B cell (primary cell): Measurements from ENCODE around the gene FURIN. TPM values are rescaled to one million over a fixed set of nuclear protein-coding genes. Genes with fewer than 3 reads are reported as not detected.

Experiments used
- ATAC-seq: fragments of 200-7000 bp; cut with Tn5 transposase; one replicate; pipeline ENCODE4 v1.10.0; 2021; ENCODE audit warnings: low read depth, mild to moderate bottlenecking, moderate number of reproducible peaks, moderate library complexity
- CTCF ChIA-PET: fragments of 350-600 bp; sonication (Branson Sonifier 250); formaldehyde crosslinking; loops from one replicate; lab custom pipeline; 2021; ENCODE audit warnings: antibody characterized with exemption, inconsistent platforms; lab: Charles Lee
- POLR2A ChIA-PET: fragments of 350-600 bp; sonication (Branson Sonifier 250); formaldehyde crosslinking; loops from one replicate; lab custom pipeline; 2021; ENCODE audit warnings: antibody characterized with exemption; lab: Charles Lee
- DNase-seq: peaks from one replicate; pipeline ENCODE4 v3.0.0; 2013
- H2AFZ ChIP-seq: 2 replicates; pipeline ENCODE4 v1.6.1; 2012; ENCODE audit warnings: mild to moderate bottlenecking, low read depth, low read length; ENCODE audit not compliant: insufficient read depth, poor library complexity, severe bottlenecking
- H3K27ac ChIP-seq, 2 donors: 1 replicate in 1 of 2; 2 replicates in 1 of 2; pipeline ENCODE4 v1.5.1; 2012 to 2013; ENCODE audit warnings: low read length in 2 of 2, mild to moderate bottlenecking in 2 of 2, moderate library complexity in 1 of 2
- H3K27me3 ChIP-seq, 4 experiments: fragments of 200-600 bp in 1 of 4; sonication (generic) in 1 of 4; replicated peaks in 1 of 4; 1 replicate in 2 of 4; 2 replicates in 2 of 4; pipeline versions ENCODE4 v1.6.1 to v1.7.0; 2013 to 2016; ENCODE audit warnings: low read length in 3 of 4, mild to moderate bottlenecking in 2 of 4, mixed read lengths in 1 of 4, moderate library complexity in 1 of 4; ENCODE audit not compliant: insufficient read depth in 4 of 4, control insufficient read depth in 3 of 4; ENCODE audit errors: control extremely low read depth in 1 of 4
- H3K36me3 ChIP-seq, 2 experiments: replicated peaks in 1 of 2; 1 replicate in 1 of 2; 2 replicates in 1 of 2; pipeline versions ENCODE4 v1.6.1 to v1.7.1; 2013; ENCODE audit warnings: low read length in 1 of 2; ENCODE audit not compliant: insufficient read depth in 2 of 2, control insufficient read depth in 1 of 2; ENCODE audit errors: control extremely low read depth in 1 of 2, extremely low read depth in 1 of 2
- H3K4me1 ChIP-seq, 2 donors: fragments of 200-600 bp in 1 of 2; sonication (generic) in 1 of 2; 1 replicate in 1 of 2; 2 replicates in 1 of 2; pipeline versions ENCODE4 v1.5.1 to v1.6.1; 2013 to 2017; ENCODE audit warnings: low read length in 2 of 2; ENCODE audit not compliant: control insufficient read depth in 2 of 2, insufficient read depth in 2 of 2
- H3K4me2 ChIP-seq: replicated peaks from 2 replicates; pipeline ENCODE3; 2012; ENCODE audit warnings: mild to moderate bottlenecking, low read depth, low read length; ENCODE audit not compliant: poor library complexity, severe bottlenecking
- H3K4me3 ChIP-seq, 5 experiments: fragments of 200-600 bp in 1 of 5; sonication (generic) in 1 of 5; 1 replicate in 3 of 5; 2 replicates in 2 of 5; pipeline versions ENCODE4 v1.5.1 to v1.7.0; 2011 to 2016; ENCODE audit warnings: low read length in 4 of 5, mild to moderate bottlenecking in 4 of 5, low read depth in 2 of 5, control low read depth in 1 of 5, moderate library complexity in 1 of 5; ENCODE audit not compliant: insufficient read depth in 1 of 5; ENCODE audit errors: control extremely low read depth in 1 of 5, extremely low read depth in 1 of 5
- H3K79me2 ChIP-seq: fragments of 200-600 bp; sonication (generic); one replicate; pipeline ENCODE4 v1.6.0; 2016; ENCODE audit warnings: low read length; ENCODE audit not compliant: control insufficient read depth, insufficient read depth
- H3K9ac ChIP-seq: fragments of 200-600 bp; sonication (generic); 2 replicates; pipeline ENCODE4 v1.6.1; 2017; ENCODE audit warnings: mild to moderate bottlenecking, low read length, moderate library complexity
- H3K9me3 ChIP-seq, 3 donors: one replicate each; pipeline versions ENCODE4 v1.6.1 to v1.7.1; 2013; ENCODE audit warnings: low read length in 2 of 3; ENCODE audit not compliant: control insufficient read depth in 2 of 3, insufficient read depth in 1 of 3; ENCODE audit errors: control extremely low read depth in 1 of 3
- H4K20me1 ChIP-seq: 2 replicates; pipeline ENCODE4 v1.6.0; 2012; ENCODE audit warnings: mild to moderate bottlenecking, low read length; ENCODE audit not compliant: insufficient read depth, control insufficient read depth, poor library complexity, severe bottlenecking
- H3K27ac Mint-ChIP-seq: one replicate; pipeline ENCODE4 v1.8.0; 2021; ENCODE audit warnings: mixed read lengths
- H3K27me3 Mint-ChIP-seq: one replicate; pipeline ENCODE4 v1.8.0; 2021; ENCODE audit warnings: mixed read lengths
- H3K4me1 Mint-ChIP-seq: one replicate; pipeline ENCODE4 v1.8.0; 2021; ENCODE audit warnings: mixed read lengths
- H3K4me3 Mint-ChIP-seq: one replicate; pipeline ENCODE4 v1.8.0; 2021; ENCODE audit warnings: mixed read lengths
- H3K9me3 Mint-ChIP-seq: one replicate; pipeline ENCODE4 v1.8.0; 2022; ENCODE audit warnings: mixed read lengths; ENCODE audit not compliant: insufficient read depth
- EZH2 ChIP-seq: IDR thresholded peaks from 2 replicates; pipeline ENCODE4 v1.6.1; 2012; ENCODE audit warnings: borderline replicate concordance, low read depth, mild to moderate bottlenecking, moderate library complexity, low read length; ENCODE audit not compliant: insufficient read depth, poor library complexity, severe bottlenecking
- WGBS: methylation state at CpG from one replicate; pipeline ENCODE4 v1.1.5; 2013; ENCODE audit warnings: missing lambda C conversion rate; ENCODE audit not compliant: insufficient coverage; 5-methylcytosine and 5-hydroxymethylcytosine counted together
- intact Hi-C: fragments of 100-400 bp; cut with micrococcal nuclease; formaldehyde crosslinking; loops from one replicate; pipeline ENCODE4 v1.10.0; 2022
- polyA plus RNA-seq: library from polyadenylated mRNA; depleted of rRNA; stranded (reverse); fragments of >200 nt; gene quantifications from 2 replicates; pipeline ENCODE4 v1.2.3, GENCODE V29; 2012
- total RNA-seq, 2 donors: library from RNA; stranded (reverse); fragments of 120-200 nt in 1 of 2; gene quantifications; 1 replicate in 1 of 2; 2 replicates in 1 of 2; pipeline versions ENCODE4 v1.2.3 to v1.2.4, GENCODE V29; 2013 to 2022
- TF ChIP-seq, protein P1 (sequence below): fragments of 200-600 bp; IDR thresholded peaks from one replicate; pipeline ENCODE4 v1.8.0; 2022; ENCODE audit warnings: antibody characterized with exemption, mild to moderate bottlenecking

The FURIN gene
- total and polyA plus RNA-seq, 2 donors (not counting 1 experiment from before 2014, with no cell fraction given), result 31.6 to 66.7 TPM

DNA sequence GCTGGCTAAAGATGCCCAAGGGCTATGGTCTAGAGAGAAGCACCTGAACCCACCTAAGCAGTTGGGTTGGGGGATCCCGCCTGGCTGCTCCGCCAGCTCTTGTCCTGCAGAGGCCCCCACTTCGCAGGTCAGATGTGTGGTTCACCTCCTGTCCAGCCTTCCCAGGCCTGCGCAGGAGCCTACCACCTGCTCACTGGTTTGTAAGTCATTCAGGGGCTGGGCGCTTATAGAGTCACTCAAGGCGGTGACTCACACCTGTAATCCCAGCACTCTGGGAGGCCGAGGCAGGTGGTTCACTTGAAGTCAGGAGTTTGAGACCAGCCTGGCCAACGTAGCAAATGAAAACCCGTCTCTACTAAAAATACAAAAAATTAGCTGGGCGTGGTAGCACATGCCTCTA, 3.9 kb upstream of the FURIN start:
- DNase-seq (no peak), ATAC-seq (no peak)
- Mint-ChIP-seq H3K4me3 (no peak overlapping the region), H3K4me1 (peaks cover 20% of the 10 kb centered on the region), H3K27me3 (no peaks in the 10 kb centered on the region), H3K27ac (no peak overlapping the region), H3K9me3 (no peaks in the 10 kb centered on the region)
- intact Hi-C loops, result no loop called here
- WGBS, result 97% methylated on average over 7 of the region's 10 CpGs
- H3K4me2 ChIP-seq, result no peak overlapping the region
- ChIA-PET CTCF (interaction anchor here (0.6 to 1.4 kb wide), 4 partner anchors 22 to 106 kb away, joined by 3 read pairs; no protein-coding TSS in a partner anchor), POLR2A (interaction anchor here (0.6 kb wide), 1 partner anchor 11 kb away, joined by 3 read pairs; no protein-coding TSS in a partner anchor)
- no peak overlapping the region for H2AFZ ChIP-seq
- no peaks in the 10 kb centered on the region for H3K9me3 ChIP-seq
- H3K79me2 ChIP-seq, result no peaks in the 10 kb centered on the region
- H3K4me3 ChIP-seq, result no peak overlapping the region
- H3K27ac ChIP-seq, result no peak overlapping the region
- H3K36me3 ChIP-seq, result no peaks in the 10 kb centered on the region
- peaks cover 5 to 16% of the 10 kb centered on the region in 2 donors for H3K4me1 ChIP-seq
- no peak overlapping the region for H3K9ac ChIP-seq
- H4K20me1 ChIP-seq, result no peaks in the 10 kb centered on the region
- no peaks in the 10 kb centered on the region for H3K27me3 ChIP-seq
- TF ChIP-seq EZH2, result no peak
- TF ChIP-seq, protein P1, sequence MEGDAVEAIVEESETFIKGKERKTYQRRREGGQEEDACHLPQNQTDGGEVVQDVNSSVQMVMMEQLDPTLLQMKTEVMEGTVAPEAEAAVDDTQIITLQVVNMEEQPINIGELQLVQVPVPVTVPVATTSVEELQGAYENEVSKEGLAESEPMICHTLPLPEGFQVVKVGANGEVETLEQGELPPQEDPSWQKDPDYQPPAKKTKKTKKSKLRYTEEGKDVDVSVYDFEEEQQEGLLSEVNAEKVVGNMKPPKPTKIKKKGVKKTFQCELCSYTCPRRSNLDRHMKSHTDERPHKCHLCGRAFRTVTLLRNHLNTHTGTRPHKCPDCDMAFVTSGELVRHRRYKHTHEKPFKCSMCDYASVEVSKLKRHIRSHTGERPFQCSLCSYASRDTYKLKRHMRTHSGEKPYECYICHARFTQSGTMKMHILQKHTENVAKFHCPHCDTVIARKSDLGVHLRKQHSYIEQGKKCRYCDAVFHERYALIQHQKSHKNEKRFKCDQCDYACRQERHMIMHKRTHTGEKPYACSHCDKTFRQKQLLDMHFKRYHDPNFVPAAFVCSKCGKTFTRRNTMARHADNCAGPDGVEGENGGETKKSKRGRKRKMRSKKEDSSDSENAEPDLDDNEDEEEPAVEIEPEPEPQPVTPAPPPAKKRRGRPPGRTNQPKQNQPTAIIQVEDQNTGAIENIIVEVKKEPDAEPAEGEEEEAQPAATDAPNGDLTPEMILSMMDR, result no peak

DNA sequence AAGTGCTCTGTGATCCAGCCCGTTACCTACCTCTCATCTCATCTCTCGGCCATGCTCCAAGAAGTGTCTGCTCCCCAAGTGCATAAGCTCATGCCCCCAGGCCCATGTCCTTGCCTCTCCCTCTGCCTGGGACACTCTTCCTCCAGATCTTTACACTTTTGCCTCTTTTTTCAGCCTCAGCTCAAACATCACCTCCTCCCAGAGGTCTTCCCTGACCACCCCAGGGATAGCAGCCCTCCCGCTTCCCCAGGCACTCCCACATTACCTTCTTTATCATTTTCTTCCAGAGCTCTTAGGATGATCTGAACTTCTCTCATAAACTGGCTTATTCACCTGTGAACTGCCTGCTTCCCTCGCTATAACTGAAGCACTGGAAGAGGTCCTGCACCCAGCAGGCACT, 2.7 kb upstream of the FURIN start:
- no peak overlapping the region for H3K27ac ChIP-seq
- ChIA-PET CTCF (interaction anchor here (1.0 kb wide), 1 partner anchor 21 kb away, joined by 3 read pairs; no protein-coding TSS in a partner anchor), POLR2A (interaction anchor here (0.5 kb wide), 1 partner anchor 29 kb away, joined by 4 read pairs; no protein-coding TSS in a partner anchor)
- H3K4me2 ChIP-seq, result no peak overlapping the region
- no peaks in the 10 kb centered on the region for H4K20me1 ChIP-seq
- intact Hi-C loops, result no loop called here
- DNase-seq, result no peak
- H2AFZ ChIP-seq, result no peak overlapping the region
- no peaks in the 10 kb centered on the region for H3K27me3 Mint-ChIP-seq
- no peak overlapping the region for H3K9ac ChIP-seq
- no peaks in the 10 kb centered on the region for H3K36me3 ChIP-seq
- no peak for TF ChIP-seq EZH2
- TF ChIP-seq, protein P1, result no peak
- H3K9me3 ChIP-seq, result no peaks in the 10 kb centered on the region
- H3K4me1 Mint-ChIP-seq, result peaks cover 30% of the 10 kb centered on the region
- peak overlapping the region; percentile 38 for H3K27ac Mint-ChIP-seq
- no peak overlapping the region for H3K4me3 Mint-ChIP-seq
- H3K9me3 Mint-ChIP-seq, result no peaks in the 10 kb centered on the region
- H3K4me1 ChIP-seq, result peaks cover 17 to 28% of the 10 kb centered on the region in 2 donors
- WGBS, result 96% methylated on average over 3 of the region's 4 CpGs
- H3K79me2 ChIP-seq, result no peaks in the 10 kb centered on the region
- H3K27me3 ChIP-seq, result no peaks in the 10 kb centered on the region
- H3K4me3 ChIP-seq, result no peak overlapping the region
- no peak for ATAC-seq
